Astrocyte (in vitro differentiated cells and primary cell): ENCODE data around the gene MTFP1. TPM values are rescaled to one million over a fixed set of nuclear protein-coding genes. Genes with fewer than 3 reads are reported as not detected.

Experiments
- DNase-seq: peaks from one replicate; pipeline ENCODE4 v3.0.0-alpha.2; 2010; ENCODE audit warnings: low read depth
- FAIRE-seq: peaks from 2 replicates; lab custom pipeline; 2011; peaks lifted over from hg19 to GRCh38; lab: Jason Lieb, UNC
- H2AFZ ChIP-seq: 2 replicates; pipeline ENCODE4 v1.6.0; 2012; ENCODE audit warnings: low read depth, low read length, inconsistent platforms
- H3K27ac ChIP-seq: 2 replicates; pipeline ENCODE4 v1.5.1; 2011; ENCODE audit warnings: low read depth, low read length, inconsistent platforms
- H3K27me3 ChIP-seq: 2 replicates; pipeline ENCODE4 v1.6.0; 2011; ENCODE audit warnings: low read length, inconsistent platforms; ENCODE audit not compliant: insufficient read depth
- H3K36me3 ChIP-seq: 2 replicates; pipeline ENCODE4 v1.5.1; 2011; ENCODE audit warnings: low read length, inconsistent platforms; ENCODE audit not compliant: insufficient read depth
- H3K4me1 ChIP-seq: 2 replicates; pipeline ENCODE4 v1.5.1; 2011; ENCODE audit warnings: low read length, inconsistent platforms; ENCODE audit not compliant: insufficient read depth
- H3K4me2 ChIP-seq: 2 replicates; pipeline ENCODE4 v1.6.0; 2012; ENCODE audit warnings: low read length, inconsistent platforms
- H3K4me3 ChIP-seq: 2 replicates; pipeline ENCODE4 v1.5.1; 2011; ENCODE audit warnings: low read depth, mild to moderate bottlenecking, low read length, inconsistent platforms; ENCODE audit not compliant: insufficient read depth
- H3K79me2 ChIP-seq: 2 replicates; pipeline ENCODE4 v1.6.0; 2012; ENCODE audit warnings: mild to moderate bottlenecking, low read length, inconsistent platforms; ENCODE audit not compliant: insufficient read depth
- H3K9ac ChIP-seq: 2 replicates; pipeline ENCODE4 v1.6.0; 2012; ENCODE audit warnings: mild to moderate bottlenecking, low read length, inconsistent platforms
- H3K9me3 ChIP-seq: 2 replicates; pipeline ENCODE4 v1.5.1; 2012; ENCODE audit warnings: low read depth, mild to moderate bottlenecking, low read length, inconsistent platforms; ENCODE audit not compliant: insufficient read depth
- H4K20me1 ChIP-seq: 2 replicates; pipeline ENCODE4 v1.6.0; 2012; ENCODE audit warnings: low read length, inconsistent platforms; ENCODE audit not compliant: insufficient read depth
- H3K27ac Mint-ChIP-seq: one replicate; pipeline ENCODE4 v1.8.0; 2021; ENCODE audit warnings: mild to moderate bottlenecking, mixed read lengths; ENCODE audit not compliant: unreplicated experiment
- H3K27me3 Mint-ChIP-seq: one replicate; pipeline ENCODE4 v1.8.0; 2021; ENCODE audit warnings: low read depth, mixed read lengths; ENCODE audit not compliant: unreplicated experiment
- H3K36me3 Mint-ChIP-seq: one replicate; pipeline ENCODE4 v1.8.0; 2021; ENCODE audit warnings: low read depth, mixed read lengths; ENCODE audit not compliant: unreplicated experiment
- H3K4me1 Mint-ChIP-seq: one replicate; pipeline ENCODE4 v1.8.0; 2021; ENCODE audit warnings: low read depth, mixed read lengths; ENCODE audit not compliant: unreplicated experiment
- H3K4me3 Mint-ChIP-seq: one replicate; pipeline ENCODE4 v1.8.0; 2021; ENCODE audit warnings: mild to moderate bottlenecking, moderate library complexity, mixed read lengths; ENCODE audit not compliant: unreplicated experiment
- H3K9me3 Mint-ChIP-seq: one replicate; pipeline ENCODE4 v1.8.0; 2021; ENCODE audit warnings: mild to moderate bottlenecking, mixed read lengths; ENCODE audit not compliant: unreplicated experiment
- CTCF ChIP-seq: IDR thresholded peaks from 2 replicates; pipeline ENCODE4 v1.5.1; 2011; ENCODE audit warnings: low read depth, mild to moderate bottlenecking, inconsistent platforms, low read length, moderate library complexity; ENCODE audit not compliant: insufficient read depth
- EZH2 ChIP-seq: IDR thresholded peaks from 2 replicates; pipeline ENCODE4 v1.6.1; 2012; ENCODE audit warnings: mild to moderate bottlenecking, low read length, inconsistent platforms; ENCODE audit not compliant: insufficient read depth
- total RNA-seq: library from RNA; stranded (reverse); gene quantifications from 2 replicates; pipeline ENCODE4 v1.2.1, GENCODE V29; 2021

Gene MTFP1
- total RNA-seq, 1 donor from 2014 or later = 13.0 TPM

- no peak for DNase-seq
- Histone ChIP-seq H3K4me2 (peak overlapping the region; percentile 99), H3K36me3 (peaks cover 3% of the 10 kb centered on the region), H2AFZ (peak overlapping the region; percentile 73), H3K27me3 (no peaks in the 10 kb centered on the region), H3K9ac (peak overlapping the region; percentile 89), H3K9me3 (peaks cover 3% of the 10 kb centered on the region), H3K27ac (peak overlapping the region; percentile 61), H3K79me2 (peaks cover 12% of the 10 kb centered on the region), H3K4me1 (peaks cover 19% of the 10 kb centered on the region), H3K4me3 (peak overlapping the region; percentile 72), H4K20me1 (peaks cover 12% of the 10 kb centered on the region)
- Mint-ChIP-seq H3K27ac (peak overlapping the region; percentile 77), H3K9me3 (peaks cover 5% of the 10 kb centered on the region), H3K36me3 (peaks cover 10% of the 10 kb centered on the region), H3K4me3 (peak overlapping the region; percentile 89), H3K4me1 (peaks cover 10% of the 10 kb centered on the region), H3K27me3 (no peaks in the 10 kb centered on the region)
- TF ChIP-seq EZH2 (no peak), CTCF (no peak)
- FAIRE-seq = no peak
These were observed 39.0 kb upstream of the MTFP1 start for GRCh38 chr22:30386608-30386959.

DNA sequence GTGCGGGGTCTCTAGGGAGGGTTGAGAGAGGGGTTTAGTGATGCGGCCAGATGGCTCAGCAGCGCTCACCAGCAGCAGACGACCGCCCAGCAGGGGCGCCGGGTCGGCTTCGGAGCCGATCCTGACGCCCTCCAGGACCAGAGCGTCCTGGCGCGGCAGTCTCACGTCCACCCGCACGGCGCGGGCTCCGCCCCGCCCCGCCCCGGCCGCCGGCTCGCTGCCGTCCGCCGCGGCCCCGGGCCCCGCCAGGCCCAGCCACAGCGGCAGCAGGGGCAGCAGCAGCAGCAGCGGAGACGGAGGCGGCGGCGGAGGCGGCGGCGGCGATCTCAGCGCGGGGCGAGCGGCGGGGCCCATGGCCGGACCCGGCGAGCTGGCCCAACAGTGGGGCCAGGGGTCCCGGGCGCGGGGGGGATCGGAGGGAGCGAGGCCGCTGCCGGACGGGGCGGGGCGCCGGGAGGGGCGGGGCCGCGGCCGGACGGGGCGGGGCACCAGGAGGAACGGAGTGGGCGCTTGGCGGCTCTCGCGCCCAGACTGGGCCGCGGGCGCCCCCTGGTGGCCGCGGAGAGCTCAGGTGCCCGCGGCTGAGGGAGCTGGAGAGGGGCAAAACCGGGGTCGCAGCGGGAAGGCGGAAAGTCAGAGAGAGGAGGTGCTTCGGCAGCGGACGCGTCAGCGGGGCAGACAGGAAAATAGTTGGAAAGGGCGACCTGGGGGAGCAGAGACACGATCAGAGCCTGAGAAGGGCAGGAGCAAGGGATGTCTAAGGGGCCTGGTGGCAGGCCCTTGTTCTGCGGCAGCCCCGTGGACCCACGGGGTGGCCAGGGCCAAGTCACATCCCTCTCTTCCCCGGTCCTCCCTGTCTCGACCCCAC is 38.4 kb upstream of the MTFP1 start, which contains the start of gene RNF215:
Gene RNF215 (minus strand): TSS at position 452 of the 868 bp plus-strand sequence. CDS start 98 bp downstream, at position 354.
- DNase-seq = peak; percentile 21
- peak within 1 kb of the TSS; percentile 72 for H3K4me3 ChIP-seq
- H3K27me3 ChIP-seq = no peaks in the 10 kb centered on the region
- Mint-ChIP-seq H3K36me3 (peaks cover 10% of the 10 kb centered on the region), H3K27me3 (no peaks in the 10 kb centered on the region), H3K4me1 (peaks cover 13% of the 10 kb centered on the region), H3K27ac (peak within 1 kb of the TSS; percentile 77), H3K4me3 (peak within 1 kb of the TSS; percentile 89), H3K9me3 (peaks cover 5% of the 10 kb centered on the region)
- H3K4me1 ChIP-seq = peaks cover 21% of the 10 kb centered on the region
- peak within 1 kb of the TSS; percentile 61 for H3K27ac ChIP-seq
- H4K20me1 ChIP-seq = peaks cover 12% of the 10 kb centered on the region
- no peak for FAIRE-seq
- peak within 1 kb of the TSS; percentile 89 for H3K9ac ChIP-seq
- peak within 1 kb of the TSS; percentile 93 for H2AFZ ChIP-seq
- peaks cover 12% of the 10 kb centered on the region for H3K79me2 ChIP-seq
- peaks cover 3% of the 10 kb centered on the region for H3K36me3 ChIP-seq
- H3K9me3 ChIP-seq = peaks cover 3% of the 10 kb centered on the region
- TF ChIP-seq CTCF (peak; percentile 52), EZH2 (no peak)
- H3K4me2 ChIP-seq = peak within 1 kb of the TSS; percentile 99
